HG02938 (cell line): ENCODE results near the gene TBC1D32.
A peak's percentile ranks its signal among the peaks of the same experiment; 100 is the strongest.
"Not testable (repeated sequence)": the region's sequence is repeated elsewhere in the genome, so short reads cannot be mapped to it uniquely, and the experiment has no call there.

Source experiments
- ATAC-seq: cut with Tn5 transposase; IDR thresholded peaks from one replicate; pipeline ENCODE4 v1.9.1; 2021; ENCODE audit warnings: mild to moderate bottlenecking, moderate library complexity; ENCODE audit not compliant: unreplicated experiment

The TBC1D32 gene

GRCh38 chr6:121333694-121334093, 586 bp downstream of the TBC1D32 start:
- not testable (repeated sequence) for ATAC-seq

DNA sequence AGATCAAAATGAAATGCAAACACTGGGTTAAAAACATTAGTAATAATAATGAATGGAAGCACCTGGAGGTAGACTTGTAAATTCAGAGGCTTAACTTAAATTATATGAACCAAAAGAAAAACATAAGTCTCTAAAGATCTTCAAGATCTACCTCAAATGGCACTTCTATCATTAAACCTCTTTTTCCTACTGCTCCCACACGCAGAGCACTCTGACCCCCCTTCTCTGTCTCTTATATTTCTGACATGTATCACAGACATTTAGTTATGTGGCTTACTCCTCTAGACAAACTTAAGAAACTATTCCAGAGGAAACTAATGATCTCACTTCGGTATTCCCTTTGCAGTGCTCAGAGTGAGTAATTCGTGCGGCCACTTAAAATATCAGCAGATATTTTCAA, 1.1 kb downstream of the TBC1D32 start:
- no peak for ATAC-seq

GRCh38 chr6:121330516-121330915, 3.8 kb downstream of the TBC1D32 start:
- ATAC-seq, result no peak

DNA sequence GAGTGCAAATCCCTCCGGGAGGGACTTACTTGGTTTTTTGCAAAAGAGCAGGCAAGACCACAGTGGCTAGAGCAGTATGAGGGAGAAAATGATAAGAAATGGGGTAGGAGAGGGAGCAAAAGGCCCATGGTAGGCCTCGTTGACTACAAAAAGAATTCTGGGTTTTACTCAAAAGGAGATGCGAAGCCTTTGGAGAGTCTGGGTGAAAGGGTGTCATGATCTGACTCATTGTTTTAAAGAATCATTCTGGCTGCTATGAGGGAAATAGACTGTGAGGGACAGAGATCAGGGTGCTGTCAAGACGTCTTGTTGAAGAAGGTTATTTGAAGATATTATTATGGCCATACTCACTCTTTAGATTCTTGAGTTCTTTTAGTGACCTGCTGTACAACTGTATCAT, 13.0 kb downstream of the TBC1D32 start:
- peak; percentile 44 for ATAC-seq

DNA sequence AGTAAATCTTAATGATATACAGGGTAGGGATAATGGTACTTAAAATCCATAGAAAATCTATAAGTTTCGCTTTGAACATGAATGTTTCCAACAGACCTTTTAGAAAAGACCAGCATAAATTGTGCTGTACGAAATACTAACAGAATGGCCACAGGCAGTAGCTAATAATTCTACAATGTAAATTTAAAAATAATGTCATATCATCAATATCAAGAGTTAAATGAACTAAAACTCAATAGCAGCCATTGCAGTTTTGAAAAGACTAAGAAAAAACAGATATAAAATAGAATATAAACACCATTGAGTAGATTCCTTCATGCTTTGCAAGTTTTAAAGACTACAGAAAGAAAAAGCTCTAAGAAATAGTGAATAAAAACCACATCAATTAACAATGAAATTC, 14.7 kb downstream of the TBC1D32 start:
- no peak for ATAC-seq

GRCh38 chr6:121319112-121319553, 15.1 kb downstream of the TBC1D32 start:
- ATAC-seq, result peak; percentile 74

DNA sequence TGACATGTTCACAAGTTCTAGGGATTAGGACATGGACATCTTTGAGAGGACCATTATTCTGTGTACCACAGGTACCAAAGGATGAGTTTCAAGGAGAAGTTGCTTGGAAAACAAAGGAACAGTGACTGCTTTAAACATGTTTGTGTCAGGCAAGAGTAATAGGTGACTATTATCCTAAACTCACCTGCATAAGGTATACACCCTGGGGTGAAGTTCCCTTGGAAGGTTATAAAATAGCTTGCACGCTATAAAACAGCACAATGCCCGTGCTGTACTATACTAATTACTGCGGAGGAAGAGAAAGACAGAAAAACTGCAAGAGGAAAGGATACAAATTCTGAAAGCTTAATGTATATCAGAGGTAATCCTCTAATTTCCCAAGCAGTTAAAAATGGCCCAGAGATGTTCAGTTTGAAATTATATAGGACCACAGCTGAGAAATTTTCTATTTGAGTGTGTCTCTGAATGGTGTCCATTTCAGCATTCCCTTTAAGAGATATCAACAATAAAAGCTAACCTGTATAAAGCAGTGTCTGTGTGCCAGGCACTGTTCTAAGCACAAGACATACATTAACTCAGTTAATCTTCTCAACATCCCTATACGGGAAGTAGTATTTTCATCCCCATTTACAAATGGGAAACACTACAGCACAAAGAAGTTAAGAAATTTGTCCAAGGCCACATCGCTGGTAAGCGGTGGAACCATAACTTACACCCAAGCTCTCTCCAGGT, 19.7 kb downstream of the TBC1D32 start:
- no peak for ATAC-seq

DNA sequence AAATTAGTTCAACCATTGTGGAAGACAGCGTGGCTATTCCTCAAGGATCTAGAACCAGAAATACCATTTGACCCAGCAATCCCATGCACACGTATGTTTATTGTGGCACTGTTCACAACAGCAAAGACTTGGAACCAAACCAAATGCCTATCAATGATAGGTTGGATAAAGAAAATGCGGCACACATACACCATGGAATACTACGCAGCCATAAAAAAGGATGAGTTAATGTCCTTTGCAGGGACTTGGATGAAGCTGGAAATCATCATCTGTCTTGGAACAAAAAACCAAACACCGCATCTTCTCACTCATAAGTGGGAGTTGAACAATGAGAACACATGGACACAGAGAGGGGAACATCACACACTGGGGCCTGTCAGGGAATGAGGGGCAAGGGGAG, 22.5 kb downstream of the TBC1D32 start:
- ATAC-seq, result not testable (repeated sequence)

DNA sequence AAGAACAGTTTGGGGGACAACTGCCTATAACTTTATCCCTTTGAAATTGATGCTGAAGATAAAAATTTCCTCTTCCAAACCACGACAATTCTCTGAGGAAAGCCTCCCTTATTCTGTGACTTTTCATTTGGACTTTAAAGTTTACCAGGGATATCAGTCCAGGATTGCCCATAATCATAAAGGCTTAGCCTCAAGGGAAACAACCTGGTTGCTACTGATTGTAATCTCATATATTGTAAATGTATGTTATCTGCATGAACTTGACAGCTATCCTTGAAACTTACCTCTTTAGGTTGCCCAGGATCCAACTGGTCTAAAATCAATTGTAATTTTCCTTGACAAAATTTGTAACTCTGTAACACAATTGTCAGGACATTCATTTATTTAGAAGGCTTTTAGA, 23.8 kb downstream of the TBC1D32 start:
- no peak for ATAC-seq

GRCh38 chr6:121309768-121310469, 24.4 kb downstream of the TBC1D32 start:
- ATAC-seq, result no peak

GRCh38 chr6:121305957-121306607, 28.2 kb downstream of the TBC1D32 start:
- ATAC-seq, result peak; percentile 87

DNA sequence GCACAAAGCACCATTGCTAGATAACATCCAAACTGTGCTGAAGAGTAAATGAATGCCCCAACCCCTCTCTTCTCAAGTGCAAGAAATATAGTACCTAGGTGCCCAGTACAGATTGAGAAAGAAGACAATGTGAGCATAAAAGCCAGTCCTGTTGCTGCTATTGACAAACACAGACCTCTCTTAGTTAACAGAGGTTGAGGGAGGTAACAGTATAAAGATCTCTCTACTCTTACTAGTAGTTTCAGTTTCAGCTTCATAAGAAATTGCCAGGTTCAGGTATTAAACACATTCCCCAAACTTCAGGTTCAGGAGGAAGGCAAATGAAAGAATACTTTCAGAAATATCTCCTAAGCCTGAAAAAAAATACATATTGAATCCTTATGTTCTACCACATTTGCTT, 31.4 kb downstream of the TBC1D32 start:
- peak; percentile 69 for ATAC-seq

DNA sequence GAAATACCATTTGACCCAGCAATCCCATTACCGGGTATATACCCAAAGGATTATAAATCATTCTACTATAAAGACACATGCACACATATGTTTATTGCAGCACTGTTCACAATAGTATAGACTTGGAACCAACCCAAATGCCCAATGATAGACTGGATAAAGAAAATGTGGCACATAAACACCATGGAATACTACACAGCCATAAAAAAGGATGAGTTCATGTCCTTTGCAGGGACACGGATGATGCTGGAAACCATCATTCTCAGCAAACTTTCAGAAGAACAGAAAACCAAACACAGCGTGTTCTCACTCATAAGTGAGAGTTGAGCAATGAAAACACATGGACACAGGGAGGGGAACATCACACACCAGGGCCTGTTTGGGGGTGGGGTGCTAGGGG, 33.1 kb downstream of the TBC1D32 start:
- ATAC-seq, result not testable (repeated sequence)

DNA sequence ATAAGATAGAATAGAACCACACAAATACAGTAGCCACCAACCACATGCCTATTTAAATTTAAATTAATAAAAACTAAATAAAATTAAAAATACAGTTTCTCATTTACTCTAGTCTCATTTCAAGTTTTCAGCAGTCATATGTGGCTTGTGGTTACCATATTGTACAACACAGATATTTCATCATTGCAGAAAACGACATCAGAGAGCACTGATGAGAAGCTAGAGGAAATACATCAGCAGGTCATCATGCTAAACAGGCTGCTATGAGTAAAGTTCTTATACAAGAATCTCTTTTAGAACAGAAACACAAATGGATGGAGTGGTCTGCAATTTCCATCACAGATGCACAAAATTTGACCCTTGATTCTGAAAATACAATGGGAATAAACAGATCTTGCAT, 36.6 kb downstream of the TBC1D32 start:
- no peak for ATAC-seq

GRCh38 chr6:121285041-121285440, 49.2 kb downstream of the TBC1D32 start:
- ATAC-seq, result no peak

DNA sequence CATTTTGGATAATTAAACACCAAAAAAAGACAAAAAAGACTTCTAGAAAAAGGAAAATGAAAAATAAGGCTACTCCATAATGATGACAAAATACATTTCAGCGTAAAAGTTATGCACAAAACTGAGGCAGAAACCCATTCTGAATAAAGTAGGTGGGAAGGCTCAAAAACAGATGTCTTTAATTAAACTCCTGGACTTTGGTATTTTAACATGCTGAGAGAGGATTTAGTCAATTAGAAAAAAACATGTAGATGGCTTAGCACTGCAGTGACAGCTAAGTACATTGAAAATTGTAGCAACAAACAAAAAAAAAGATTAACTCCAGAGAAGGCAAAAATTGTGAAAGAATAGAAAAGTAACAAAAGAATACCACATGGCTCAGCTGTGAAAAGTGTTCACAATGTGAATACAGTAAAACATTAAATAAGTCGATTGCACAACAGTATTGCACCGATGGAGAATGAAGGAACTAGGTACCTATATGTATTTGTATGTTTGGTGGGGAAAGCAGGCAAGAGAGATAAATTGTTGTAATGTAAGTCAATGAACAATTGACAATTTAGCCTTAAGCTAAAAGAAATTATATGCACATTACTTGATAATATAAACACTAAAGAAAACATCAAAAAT, 59.5 kb downstream of the TBC1D32 start:
- ATAC-seq, result no peak

GRCh38 chr6:121263742-121264141, 70.5 kb downstream of the TBC1D32 start:
- no peak for ATAC-seq

DNA sequence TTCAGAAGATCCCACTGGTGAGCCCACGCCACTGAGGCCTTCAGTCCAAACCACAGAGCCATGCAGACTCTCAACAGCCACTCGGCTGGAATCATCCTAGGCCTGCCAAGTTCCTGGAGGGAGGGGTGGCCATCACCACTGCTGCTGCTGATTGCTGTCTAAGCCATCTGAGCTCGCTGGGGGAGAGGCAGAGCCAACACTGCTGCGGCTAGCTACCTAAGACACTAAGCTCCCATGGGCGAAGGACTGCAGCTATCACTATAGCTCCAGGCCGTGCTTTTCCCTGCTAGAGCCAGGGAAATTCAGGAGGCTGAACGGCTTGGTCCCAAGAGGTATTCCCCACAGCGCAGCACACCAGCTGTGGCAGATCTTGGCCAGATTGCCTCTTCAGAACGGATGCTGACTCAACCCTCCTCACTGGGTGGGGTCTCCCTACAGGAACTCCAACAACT, 73.6 kb downstream of the TBC1D32 start:
- no peak for ATAC-seq

GRCh38 chr6:121247386-121247785, 86.9 kb downstream of the TBC1D32 start:
- no peak for ATAC-seq

- no peak for ATAC-seq
Observed at GRCh38 chr6:121242386-121242785, 91.9 kb downstream of the TBC1D32 start.

- no peak for ATAC-seq
Observed at GRCh38 chr6:121237859-121238258, 96.4 kb downstream of the TBC1D32 start.
